SK-N-MC (cell line): ENCODE results near the gene PSTPIP2.

Experiments used
- EZH2 ChIP-seq: fragments of 200-600 bp; sonication (generic); IDR thresholded peaks from one replicate; pipeline ENCODE4 v1.6.1; 2017; ENCODE audit warnings: antibody characterized with exemption
- FOXP2 ChIP-seq: optimal IDR thresholded peaks from 2 replicates; pipeline ENCODE3; 2011; ENCODE audit warnings: mild to moderate bottlenecking, moderate library complexity; ENCODE audit not compliant: insufficient read depth; ENCODE audit errors: extremely low read length, control extremely low read depth
- POLR2AphosphoS5 ChIP-seq: IDR thresholded peaks from 2 replicates; pipeline ENCODE4 v1.6.1; 2012; ENCODE audit warnings: mild to moderate bottlenecking, low read depth, low read length, borderline replicate concordance

GRCh38 chr18:46019936-46020335 is 52.1 kb downstream of the PSTPIP2 start:
- TF ChIP-seq EZH2 (no peak), POLR2AphosphoS5 (no peak), FOXP2 (no peak)
